Stimulated activated CD8-positive, alpha-beta memory T cell treated with anti-CD3 and anti-CD28 coated beads, Interleukin-4, amount 100 ng/mL, for 4 hours (primary cell): ENCODE measurements around the gene MYH11.
"Not testable (repeated sequence)": the region's sequence is repeated elsewhere in the genome, so short reads cannot be mapped to it uniquely, and the experiment has no call there.

ENCODE experiments used
- DNase-seq, 2 donors: peaks; one replicate each; pipeline ENCODE4 v3.0.0-alpha.2; 2020; ENCODE audit warnings: low read depth in 2 of 2, low spot score in 1 of 2

Gene MYH11

DNA sequence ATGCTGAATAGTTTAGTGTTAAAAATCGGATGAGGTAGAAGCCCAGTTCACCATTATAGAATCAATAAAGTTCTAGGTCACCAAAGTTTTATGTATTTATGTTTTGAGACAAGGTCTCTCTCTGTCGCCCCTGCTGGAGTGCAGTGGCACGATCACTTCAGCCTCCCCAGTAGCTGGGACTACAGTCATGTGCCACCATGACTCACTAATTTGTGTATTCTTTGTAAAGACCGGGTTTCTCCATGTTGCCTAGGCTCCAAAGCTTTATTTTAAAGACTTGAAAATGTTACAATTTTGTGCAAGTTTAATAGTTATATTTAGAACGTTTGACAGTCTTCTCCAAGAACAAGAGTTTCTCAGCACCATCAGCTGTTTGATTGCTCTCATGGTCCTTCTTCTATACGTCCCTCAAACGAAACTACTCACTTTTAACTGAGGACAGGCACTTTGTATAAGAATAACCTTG is 174.7 kb downstream of the MYH11 start:
- peak in 1 of 2 donors; percentile 12 for DNase-seq

DNA sequence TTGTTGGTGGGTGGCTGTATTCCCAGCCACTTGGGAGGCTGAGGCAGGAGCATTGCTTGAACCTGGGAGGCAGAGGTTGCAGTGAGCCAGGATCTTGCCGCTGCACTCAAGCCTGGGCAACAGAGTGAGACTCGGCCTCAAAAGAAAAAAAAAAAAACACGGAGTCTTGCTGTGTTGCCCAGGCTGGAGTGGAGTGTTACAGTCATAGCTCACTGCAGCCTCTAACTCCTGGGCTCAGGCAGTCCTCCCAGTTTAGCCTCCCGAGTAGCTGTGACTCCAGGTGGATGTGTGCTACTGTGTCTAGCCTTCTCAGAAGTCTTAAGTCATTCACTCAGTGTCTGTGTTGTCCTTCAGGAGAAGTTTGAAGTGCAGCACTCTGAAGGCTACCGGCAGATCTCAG is 179.4 kb downstream of the MYH11 start:
- no peak for DNase-seq

GRCh38 chr16:15676506-15676905 is 180.3 kb downstream of the MYH11 start:
- no peak for DNase-seq

DNA sequence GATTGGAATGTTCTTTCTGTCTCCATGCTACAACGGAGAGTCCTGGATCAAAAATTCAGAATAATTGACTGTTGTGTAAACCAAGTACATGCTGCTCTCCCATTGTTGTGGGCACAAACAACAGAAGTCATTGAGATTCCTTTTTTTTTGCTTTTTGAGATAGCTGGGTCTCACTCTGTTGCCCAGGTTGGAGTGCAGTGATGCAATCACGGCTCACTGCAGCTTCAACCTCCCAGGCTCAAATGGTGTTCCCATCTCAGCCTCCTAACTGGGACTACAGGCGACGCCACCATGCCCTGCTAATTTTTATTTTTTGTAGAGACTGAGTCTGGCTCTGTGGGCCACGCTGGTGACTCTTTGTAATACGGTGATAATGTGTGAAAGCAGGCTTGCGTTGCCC is 182.3 kb downstream of the MYH11 start:
- no peak for DNase-seq

DNA sequence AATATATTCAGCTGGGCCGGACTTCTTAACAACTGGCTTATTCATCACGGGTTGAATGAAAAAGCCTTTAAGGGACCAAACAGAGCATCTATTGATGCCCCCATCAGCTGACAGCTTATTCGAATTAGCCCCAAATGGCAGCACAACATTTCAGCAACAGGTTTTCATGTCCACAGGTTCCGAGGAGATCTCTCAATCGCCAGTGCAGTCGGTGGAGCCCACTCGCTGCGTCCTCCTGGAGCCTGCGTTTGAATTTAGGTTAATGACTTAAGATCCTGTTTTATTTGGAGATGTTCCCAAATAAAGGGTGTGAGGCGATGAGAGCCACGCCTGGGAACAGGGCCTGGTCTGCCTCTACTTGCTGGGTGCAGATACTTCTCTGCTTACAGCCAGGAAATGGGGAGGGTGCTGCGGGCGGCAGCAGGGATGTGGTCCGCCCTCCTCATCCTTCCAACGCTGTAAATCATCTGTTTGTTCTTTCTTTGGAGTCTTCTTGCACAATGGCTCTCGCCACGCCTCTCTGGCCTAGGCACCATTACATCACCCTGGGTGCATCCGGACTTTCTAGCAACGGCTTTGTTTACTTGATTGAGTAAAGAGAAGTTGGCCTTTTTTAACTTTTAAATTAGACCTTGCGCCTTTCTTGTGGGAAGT is 184.2 kb downstream of the MYH11 start:
- peak; percentile 6 to 13 for DNase-seq

GRCh38 chr16:15672127-15672513 is 184.7 kb downstream of the MYH11 start:
- not testable (repeated sequence) for DNase-seq

- no peak for DNase-seq
Observed at GRCh38 chr16:15671530-15672117, 185.2 kb downstream of the MYH11 start.

- no peak for DNase-seq
Observed at GRCh38 chr16:15667091-15667742, 189.6 kb downstream of the MYH11 start.

DNA sequence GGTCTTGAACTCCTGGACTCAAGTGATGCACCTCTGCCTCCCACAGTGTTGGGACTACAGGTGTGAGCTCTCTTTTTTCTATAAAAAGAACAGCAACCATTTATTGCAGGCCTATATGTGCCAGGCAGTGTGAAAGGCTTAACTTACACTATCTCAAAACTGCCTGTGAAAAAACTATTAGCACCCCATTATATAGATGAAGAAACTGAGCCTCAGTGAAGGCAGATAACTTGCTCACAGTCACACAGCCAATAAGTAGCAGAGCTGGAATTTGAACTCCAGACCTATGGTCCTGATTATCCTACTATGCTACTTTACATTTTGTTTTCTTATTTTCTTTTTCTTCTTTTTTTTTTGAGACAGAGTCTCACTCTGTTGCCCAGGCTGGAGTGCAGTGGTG is 191.7 kb downstream of the MYH11 start:
- no peak for DNase-seq

DNA sequence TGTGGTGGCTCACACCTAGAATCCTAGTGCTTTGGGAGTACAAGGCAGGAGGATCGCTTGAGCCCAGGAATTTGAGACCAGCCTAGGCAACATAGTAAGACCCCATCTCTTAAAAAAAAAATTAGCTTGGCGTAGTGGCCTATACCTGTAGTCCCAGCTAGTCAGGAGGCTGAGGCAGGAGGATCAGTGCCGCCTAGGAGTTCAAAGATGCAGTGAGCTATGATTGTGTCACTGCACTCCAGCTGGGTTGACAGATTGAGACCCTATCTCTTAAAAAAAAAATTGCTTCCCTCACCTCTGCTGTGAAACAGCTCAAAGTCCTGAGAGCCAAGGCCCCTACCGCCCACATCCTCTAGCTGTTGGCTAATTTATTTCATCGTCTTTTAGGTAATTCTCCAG is 196.6 kb downstream of the MYH11 start:
- no peak for DNase-seq

DNA sequence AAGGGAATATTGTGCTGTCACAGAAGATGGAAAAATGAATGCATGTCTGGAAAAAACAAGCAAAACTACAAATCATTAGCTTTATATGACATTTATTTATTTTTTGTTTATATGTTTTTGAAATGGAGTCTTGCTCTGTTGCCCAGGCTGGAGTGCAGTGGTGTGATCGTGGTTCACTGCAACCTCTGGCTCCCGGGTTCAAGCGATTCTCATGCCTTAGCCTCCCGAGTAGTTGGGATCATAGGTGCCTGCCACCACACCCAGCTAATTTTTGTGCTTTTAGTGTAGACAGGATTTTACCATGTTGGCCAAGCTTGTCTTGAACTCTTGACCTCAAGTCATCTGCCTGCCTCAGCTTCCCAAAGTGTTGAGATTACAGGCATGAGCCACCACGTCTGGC is 198.3 kb downstream of the MYH11 start:
- DNase-seq: no peak

- no peak for DNase-seq
Observed at GRCh38 chr16:15658149-15658548, 198.7 kb downstream of the MYH11 start.

DNA sequence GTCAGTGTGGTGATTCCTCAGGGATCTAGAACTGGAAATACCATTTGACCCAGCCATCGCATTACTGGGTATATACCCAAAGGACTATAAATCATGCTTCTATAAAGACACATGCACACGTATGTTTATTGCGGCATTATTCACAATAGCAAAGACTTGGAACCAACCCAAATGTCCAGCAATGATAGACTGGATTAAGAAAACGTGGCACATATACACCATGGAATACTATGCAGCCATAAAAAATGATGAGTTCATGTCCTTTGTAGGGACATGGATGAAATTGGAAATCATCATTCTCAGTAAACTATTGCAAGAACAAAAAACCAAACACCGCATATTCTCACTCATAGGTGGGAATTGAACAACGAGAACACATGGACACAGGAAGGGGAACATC is 201.3 kb downstream of the MYH11 start:
- not testable (repeated sequence) for DNase-seq

- no peak for DNase-seq
Observed at GRCh38 chr16:15654591-15654990, 202.2 kb downstream of the MYH11 start.

DNA sequence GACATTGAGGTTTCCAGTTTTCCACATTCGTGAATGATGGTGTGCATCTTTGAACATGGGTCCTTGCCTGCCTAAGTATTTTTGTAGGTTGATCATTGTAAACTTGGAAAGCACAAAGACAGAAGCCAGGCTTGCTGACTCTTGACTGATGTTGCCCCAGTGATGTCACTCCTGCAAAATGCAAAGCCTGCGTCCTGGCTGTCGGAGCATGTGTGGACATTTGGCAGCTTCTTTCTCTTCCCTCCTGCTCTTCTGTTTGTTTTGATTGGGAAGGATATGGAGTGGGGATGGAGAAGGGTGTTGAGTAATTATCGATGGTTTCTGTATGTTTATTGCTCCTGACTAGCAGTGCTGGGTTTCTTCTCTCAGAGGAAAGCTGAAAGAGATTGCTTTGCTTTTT is 203.6 kb downstream of the MYH11 start:
- DNase-seq: no peak
